Dendritic cell treated with granulocyte-macrophage colony-stimulating factor and Interleukin-4, amounts not matched to agents 40 ng/mL and 50 ng/mL, for 4 days (primary cell): ENCODE results near the gene TBATA.

Source experiments
- H3K27ac Mint-ChIP-seq: one replicate; pipeline ENCODE4 v1.8.0; 2022; ENCODE audit warnings: mild to moderate bottlenecking, mixed read lengths
- H3K27me3 Mint-ChIP-seq: one replicate; pipeline ENCODE4 v1.8.0; 2022; ENCODE audit warnings: mild to moderate bottlenecking, mixed read lengths
- H3K36me3 Mint-ChIP-seq: one replicate; pipeline ENCODE4 v1.8.0; 2022; ENCODE audit warnings: low read depth, mixed read lengths
- H3K4me1 Mint-ChIP-seq: one replicate; pipeline ENCODE4 v1.8.0; 2022; ENCODE audit warnings: low read depth, mixed read lengths
- H3K4me3 Mint-ChIP-seq: one replicate; pipeline ENCODE4 v1.8.0; 2022; ENCODE audit warnings: mild to moderate bottlenecking, moderate library complexity, mixed read lengths
- H3K9me3 Mint-ChIP-seq: one replicate; pipeline ENCODE4 v1.8.0; 2022; ENCODE audit warnings: mixed read lengths
- intact Hi-C: fragments of 100-400 bp; cut with micrococcal nuclease; formaldehyde crosslinking; loops from one replicate; pipeline ENCODE4 v1.15.0; 2022

Gene TBATA

DNA sequence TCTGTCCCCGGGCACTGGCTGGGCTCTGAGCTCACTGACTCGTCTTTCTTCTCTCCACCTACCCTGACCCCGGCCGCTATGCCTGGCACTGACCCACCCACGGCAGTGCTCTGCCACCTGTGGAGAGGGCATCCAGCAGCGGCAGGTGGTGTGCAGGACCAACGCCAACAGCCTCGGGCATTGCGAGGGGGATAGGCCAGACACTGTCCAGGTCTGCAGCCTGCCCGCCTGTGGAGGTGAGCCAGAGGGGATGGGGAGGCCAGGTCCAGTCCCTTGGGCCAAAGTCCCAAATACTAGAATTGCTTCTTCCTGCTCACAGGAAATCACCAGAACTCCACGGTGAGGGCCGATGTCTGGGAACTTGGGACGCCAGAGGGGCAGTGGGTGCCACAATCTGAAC lies 27.3 kb downstream of the TBATA start:
- Mint-ChIP-seq H3K36me3 (peaks cover 57% of the 10 kb centered on the region), H3K9me3 (no peaks in the 10 kb centered on the region), H3K27ac (no peak overlapping the region), H3K4me3 (no peak overlapping the region), H3K27me3 (peaks cover 11% of the 10 kb centered on the region), H3K4me1 (peaks cover 55% of the 10 kb centered on the region)
- intact Hi-C loops, result loop anchor here (5.0 kb wide), 2 partner anchors 41 to 86 kb away; partner anchors contain the start of gene ADAMTS14

DNA sequence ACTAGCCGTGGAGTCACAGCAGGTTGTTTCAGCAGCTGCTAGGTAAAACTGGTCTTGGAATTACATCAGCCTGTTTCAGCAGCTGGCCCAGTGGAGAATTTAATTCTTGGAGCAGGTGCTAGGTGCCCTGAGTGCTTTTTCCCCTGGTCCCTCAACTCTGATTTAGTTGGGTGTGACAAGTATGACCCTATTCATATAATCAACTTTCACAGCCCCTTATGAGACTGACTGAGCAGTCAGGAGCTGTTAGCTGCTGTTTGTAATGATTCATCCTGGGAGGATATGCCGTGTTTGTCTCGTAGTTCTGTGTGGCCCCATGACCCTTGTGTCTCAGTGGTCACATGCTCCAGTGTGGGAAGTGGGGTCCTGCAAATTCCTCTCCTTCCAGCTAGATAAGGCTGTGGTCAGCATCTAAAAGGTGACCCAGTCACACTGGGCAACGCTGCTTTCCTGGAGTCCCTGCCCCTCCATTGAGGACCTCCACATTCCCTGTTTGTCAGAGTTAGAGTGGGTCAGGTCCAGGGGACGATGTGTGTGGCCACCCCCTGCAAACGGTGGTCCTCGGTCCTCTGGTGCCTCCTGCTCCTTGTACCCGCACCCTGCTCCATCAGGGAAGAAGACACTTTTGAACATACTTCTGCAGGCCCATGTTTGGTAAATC lies 28.3 kb downstream of the TBATA start:
- intact Hi-C loops, result loop anchor here (5.0 kb wide), 2 partner anchors 40 to 85 kb away; partner anchors contain the start of gene ADAMTS14
- H3K9me3 Mint-ChIP-seq, result no peaks in the 10 kb centered on the region
- peak overlapping the region; percentile 28 for H3K27ac Mint-ChIP-seq
- peaks cover 66% of the 10 kb centered on the region for H3K36me3 Mint-ChIP-seq
- no peak overlapping the region for H3K4me3 Mint-ChIP-seq
- H3K4me1 Mint-ChIP-seq, result peaks cover 55% of the 10 kb centered on the region
- H3K27me3 Mint-ChIP-seq, result peaks cover 11% of the 10 kb centered on the region

DNA sequence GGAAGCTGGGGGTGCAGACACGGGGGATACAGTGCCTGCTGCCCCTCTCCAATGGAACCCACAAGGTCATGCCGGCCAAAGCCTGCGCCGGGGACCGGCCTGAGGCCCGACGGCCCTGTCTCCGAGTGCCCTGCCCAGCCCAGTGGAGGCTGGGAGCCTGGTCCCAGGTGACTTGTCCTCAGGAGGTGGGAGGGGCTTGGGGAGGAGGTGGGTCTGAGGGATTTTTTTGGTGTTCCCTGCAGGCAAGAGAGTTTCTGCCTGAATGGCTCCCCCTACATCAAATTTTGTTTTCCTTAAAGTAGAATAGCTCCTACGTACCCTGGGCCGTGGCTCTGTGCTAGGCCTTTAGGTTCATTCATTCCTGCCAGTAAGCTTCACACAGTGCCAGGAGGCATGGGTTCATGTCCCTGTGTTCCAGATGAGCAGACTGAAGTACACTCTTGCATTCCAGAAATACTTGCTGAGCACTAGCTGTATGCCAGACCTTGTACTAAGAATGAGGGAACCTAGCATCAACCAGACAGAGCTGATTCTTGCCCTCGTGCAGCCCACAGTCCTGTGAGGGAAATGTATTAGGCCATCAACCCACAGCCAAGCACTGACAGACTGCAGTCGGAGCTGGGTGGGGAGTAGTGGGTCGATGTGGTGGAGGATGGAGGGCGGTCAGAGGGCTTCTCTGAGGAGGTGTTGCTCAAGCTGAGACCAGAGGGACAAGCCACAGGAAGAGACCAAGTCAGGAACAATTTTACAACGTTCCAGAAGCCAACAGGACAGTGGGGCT lies 31.1 kb downstream of the TBATA start:
- peaks cover 51% of the 10 kb centered on the region for H3K4me1 Mint-ChIP-seq
- no peak overlapping the region for H3K4me3 Mint-ChIP-seq
- peaks cover 10% of the 10 kb centered on the region for H3K27me3 Mint-ChIP-seq
- peak overlapping the region; percentile 36 for H3K27ac Mint-ChIP-seq
- H3K9me3 Mint-ChIP-seq, result no peaks in the 10 kb centered on the region
- peaks cover 71% of the 10 kb centered on the region for H3K36me3 Mint-ChIP-seq
- intact Hi-C loops, result no loop called here

DNA sequence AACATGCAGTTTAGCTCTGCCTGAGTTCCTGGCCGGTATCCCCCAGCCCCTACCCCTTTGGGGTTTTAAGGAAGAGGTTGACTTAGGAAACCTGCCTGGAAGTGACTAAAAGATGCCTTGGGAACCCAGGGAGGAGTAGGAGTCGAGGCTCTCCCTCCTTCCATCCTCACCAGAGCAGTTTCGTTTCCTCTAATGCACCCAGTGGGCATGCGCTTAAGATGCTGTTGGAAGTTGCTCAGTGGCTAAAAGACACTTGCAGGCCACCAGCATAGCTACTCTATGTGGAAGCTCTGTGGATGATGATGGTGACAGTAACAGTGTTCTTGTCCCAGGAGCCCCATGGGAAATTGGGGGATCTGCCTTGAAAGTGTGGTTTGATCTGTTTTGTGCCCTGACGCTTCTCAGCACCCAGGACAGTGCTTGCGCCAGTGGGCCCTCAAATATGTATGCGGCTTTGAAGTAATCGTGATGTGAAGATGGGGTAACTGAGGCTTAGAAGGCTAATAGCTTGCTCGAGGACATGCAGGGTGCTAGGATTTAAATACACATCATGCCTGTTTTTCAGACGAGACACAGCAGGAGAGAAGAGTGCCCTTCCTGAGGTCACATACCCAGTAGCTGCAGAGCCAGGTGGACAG lies 32.0 kb downstream of the TBATA start:
- Mint-ChIP-seq H3K27ac (peak overlapping the region; percentile 73), H3K36me3 (peaks cover 72% of the 10 kb centered on the region), H3K4me3 (peak overlapping the region; percentile 2), H3K4me1 (peaks cover 53% of the 10 kb centered on the region), H3K9me3 (no peaks in the 10 kb centered on the region), H3K27me3 (peaks cover 10% of the 10 kb centered on the region)
- intact Hi-C loops, result no loop called here

DNA sequence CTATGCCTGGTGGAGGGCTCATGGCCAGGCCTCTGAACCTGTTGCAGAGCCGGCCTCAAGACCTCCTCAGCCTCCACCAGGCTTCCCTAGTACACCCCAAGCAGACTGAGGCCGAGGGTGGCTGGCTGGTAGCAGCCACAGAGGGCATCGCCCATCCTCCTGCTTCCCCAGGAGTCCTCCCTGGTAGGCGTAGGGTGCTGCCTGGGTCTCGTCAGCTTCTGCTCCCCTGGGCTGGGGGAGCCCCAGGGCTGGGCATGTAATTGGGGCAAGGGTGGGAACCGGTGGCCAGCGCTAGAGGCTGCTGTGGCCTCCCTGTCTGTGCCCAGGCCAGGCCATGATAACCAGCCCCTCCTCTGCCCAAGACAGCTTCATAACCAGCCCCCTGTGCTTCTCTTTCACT lies 32.6 kb downstream of the TBATA start:
- peak overlapping the region; percentile 73 for H3K27ac Mint-ChIP-seq
- intact Hi-C loops, result no loop called here
- H3K36me3 Mint-ChIP-seq, result peaks cover 67% of the 10 kb centered on the region
- no peaks in the 10 kb centered on the region for H3K9me3 Mint-ChIP-seq
- H3K4me3 Mint-ChIP-seq, result no peak overlapping the region
- H3K4me1 Mint-ChIP-seq, result peaks cover 54% of the 10 kb centered on the region
- H3K27me3 Mint-ChIP-seq, result peaks cover 10% of the 10 kb centered on the region

DNA sequence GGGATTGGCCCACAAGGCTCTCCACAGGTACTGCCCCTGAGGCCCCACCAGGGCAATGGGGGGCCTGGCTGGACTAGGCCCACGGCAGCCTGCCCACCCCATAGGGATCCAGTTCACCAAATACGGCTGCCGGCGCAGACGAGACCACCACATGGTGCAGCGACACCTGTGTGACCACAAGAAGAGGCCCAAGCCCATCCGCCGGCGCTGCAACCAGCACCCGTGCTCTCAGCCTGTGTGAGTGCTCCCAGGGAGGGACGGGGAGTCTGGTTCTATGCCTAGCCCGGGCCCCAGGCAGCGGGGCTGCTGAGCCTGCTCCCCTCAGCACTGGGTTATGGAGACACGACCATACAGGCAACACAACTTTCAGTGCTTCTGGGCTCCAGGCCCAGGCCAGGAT lies 33.2 kb downstream of the TBATA start:
- no peaks in the 10 kb centered on the region for H3K9me3 Mint-ChIP-seq
- H3K27ac Mint-ChIP-seq, result peak overlapping the region; percentile 73
- no peak overlapping the region for H3K4me3 Mint-ChIP-seq
- H3K4me1 Mint-ChIP-seq, result peaks cover 58% of the 10 kb centered on the region
- peaks cover 9% of the 10 kb centered on the region for H3K27me3 Mint-ChIP-seq
- H3K36me3 Mint-ChIP-seq, result peaks cover 64% of the 10 kb centered on the region
- intact Hi-C loops, result no loop called here

DNA sequence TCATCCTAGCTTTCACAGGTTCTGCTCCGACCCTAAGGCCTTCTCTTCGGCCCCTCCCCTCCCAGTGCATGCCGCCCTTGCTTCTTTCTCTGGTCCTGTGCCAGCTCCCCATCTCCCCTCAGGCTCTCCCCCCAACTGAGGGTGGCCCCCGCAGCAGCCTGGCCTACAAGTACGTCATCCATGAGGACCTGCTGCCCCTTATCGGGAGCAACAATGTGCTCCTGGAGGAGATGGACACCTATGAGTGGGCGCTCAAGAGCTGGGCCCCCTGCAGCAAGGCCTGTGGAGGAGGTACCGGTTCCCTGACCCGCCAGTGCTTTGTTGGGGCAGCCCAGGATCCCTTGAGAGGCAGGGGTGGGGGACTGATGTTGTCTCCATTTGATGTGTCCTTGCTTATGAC lies 33.8 kb downstream of the TBATA start:
- peaks cover 64% of the 10 kb centered on the region for H3K36me3 Mint-ChIP-seq
- peaks cover 7% of the 10 kb centered on the region for H3K27me3 Mint-ChIP-seq
- intact Hi-C loops, result no loop called here
- H3K4me3 Mint-ChIP-seq, result no peak overlapping the region
- H3K4me1 Mint-ChIP-seq, result peaks cover 61% of the 10 kb centered on the region
- H3K27ac Mint-ChIP-seq, result peak overlapping the region; percentile 73
- no peaks in the 10 kb centered on the region for H3K9me3 Mint-ChIP-seq

DNA sequence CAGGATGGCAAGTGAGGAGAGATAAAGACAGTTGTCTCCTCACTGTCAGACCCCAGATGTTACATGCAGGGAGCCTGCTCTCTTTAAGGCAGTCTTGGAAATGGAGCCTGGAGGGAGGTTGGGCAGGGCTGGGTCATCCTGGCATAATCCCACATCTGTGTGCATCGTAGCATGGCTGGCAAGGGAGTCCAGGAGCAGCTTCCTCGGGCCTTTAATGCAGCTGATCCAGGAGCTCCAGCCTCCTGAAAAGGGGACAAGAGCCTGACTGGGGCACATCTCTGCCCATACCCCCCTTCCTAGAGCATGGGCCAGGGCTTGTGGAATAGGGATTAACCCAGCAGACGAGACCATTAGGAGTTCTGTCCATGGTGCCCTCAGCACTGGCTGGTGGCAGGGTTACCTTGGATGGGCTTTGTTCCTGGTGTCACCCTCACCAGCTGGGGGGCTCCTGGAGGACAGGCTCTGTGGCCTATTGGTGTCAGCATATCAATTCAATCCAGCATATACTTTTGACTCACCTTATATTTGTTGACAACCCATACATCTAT lies 34.9 kb downstream of the TBATA start:
- H3K4me1 Mint-ChIP-seq, result peaks cover 71% of the 10 kb centered on the region
- intact Hi-C loops, result no loop called here
- peaks cover 72% of the 10 kb centered on the region for H3K36me3 Mint-ChIP-seq
- H3K27ac Mint-ChIP-seq, result no peak overlapping the region
- H3K4me3 Mint-ChIP-seq, result no peak overlapping the region
- H3K9me3 Mint-ChIP-seq, result no peaks in the 10 kb centered on the region
- peaks cover 7% of the 10 kb centered on the region for H3K27me3 Mint-ChIP-seq

DNA sequence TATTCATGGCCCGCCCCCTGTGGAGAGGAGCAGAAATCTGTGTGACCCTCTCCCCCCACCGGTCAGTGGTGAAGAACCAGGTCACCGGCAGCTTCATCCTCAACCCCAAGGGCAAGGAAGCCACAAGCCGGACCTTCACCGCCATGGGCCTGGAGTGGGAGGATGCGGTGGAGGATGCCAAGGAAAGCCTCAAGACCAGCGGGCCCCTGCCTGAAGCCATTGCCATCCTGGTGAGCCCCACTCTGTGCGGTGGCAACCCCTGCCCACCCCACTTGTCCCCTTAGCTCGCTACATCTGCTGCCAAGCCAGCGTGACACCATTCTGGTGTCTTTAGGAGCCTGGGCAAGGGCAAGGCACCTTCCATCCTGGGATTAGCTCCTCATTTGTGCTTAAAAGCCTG lies 35.4 kb downstream of the TBATA start:
- H3K9me3 Mint-ChIP-seq, result no peaks in the 10 kb centered on the region
- H3K27me3 Mint-ChIP-seq, result peaks cover 2% of the 10 kb centered on the region
- no peak overlapping the region for H3K4me3 Mint-ChIP-seq
- H3K36me3 Mint-ChIP-seq, result peaks cover 72% of the 10 kb centered on the region
- peaks cover 75% of the 10 kb centered on the region for H3K4me1 Mint-ChIP-seq
- H3K27ac Mint-ChIP-seq, result no peak overlapping the region
- intact Hi-C loops, result no loop called here

DNA sequence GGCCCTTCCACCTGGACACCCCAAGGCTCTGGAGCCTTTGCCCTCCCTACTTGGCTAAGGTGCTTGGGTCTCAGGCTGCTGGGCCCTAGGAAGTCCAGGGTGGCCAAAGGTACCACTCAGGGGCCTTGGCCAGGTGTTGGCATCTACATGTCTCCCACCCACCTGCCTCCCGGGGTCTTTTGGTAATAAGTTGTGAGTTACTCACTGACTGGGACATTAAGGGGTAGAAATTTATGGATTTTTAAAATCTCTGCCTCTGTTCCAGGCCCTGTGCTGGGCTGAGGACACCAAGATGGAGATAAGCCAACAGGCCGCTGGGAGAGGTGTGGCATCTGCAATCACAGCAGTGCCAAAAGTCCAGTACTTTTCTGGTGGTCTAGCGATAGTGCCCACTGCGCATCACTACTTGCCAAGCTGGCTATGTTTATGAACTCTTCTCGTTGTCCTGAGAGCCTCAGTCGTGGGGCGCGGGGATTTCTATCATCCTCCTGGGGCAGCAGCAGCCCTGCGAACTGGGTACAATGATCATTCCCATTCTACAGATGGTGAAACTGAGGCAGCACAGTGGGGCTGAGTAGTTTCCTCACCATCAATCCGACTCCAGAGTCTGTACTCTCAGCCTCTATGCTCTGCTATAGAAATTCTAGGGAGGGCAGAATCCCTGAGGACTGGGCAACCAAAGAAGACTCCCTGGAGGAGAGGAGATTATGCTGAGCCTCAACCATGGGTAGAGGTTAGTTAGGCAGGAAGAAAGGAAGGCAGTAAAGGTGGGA lies 36.2 kb downstream of the TBATA start:
- H3K4me1 Mint-ChIP-seq, result peaks cover 75% of the 10 kb centered on the region
- H3K27ac Mint-ChIP-seq, result peak overlapping the region; percentile 36
- no peaks in the 10 kb centered on the region for H3K9me3 Mint-ChIP-seq
- intact Hi-C loops, result no loop called here
- H3K36me3 Mint-ChIP-seq, result peaks cover 66% of the 10 kb centered on the region
- H3K27me3 Mint-ChIP-seq, result peaks cover 2% of the 10 kb centered on the region
- no peak overlapping the region for H3K4me3 Mint-ChIP-seq

DNA sequence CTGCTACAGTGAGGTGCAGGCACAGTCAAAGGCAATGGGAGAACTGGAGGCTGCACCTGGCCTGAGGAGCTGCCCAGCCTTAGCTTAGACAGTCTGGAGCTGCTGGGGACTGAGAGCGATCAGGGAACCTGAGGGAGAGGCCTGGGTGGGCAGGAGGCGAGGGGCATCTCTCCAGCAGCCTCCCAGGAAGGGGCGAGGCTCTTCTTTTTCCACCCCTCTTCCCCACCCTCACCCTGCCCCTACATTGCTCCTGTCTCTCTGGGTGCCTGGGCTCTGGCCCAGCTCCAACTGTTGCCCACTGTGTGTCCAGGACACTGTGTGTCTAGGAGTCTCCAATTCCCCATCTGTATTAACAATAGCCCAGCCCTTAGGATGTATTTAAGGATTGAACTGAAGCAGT lies 36.9 kb downstream of the TBATA start:
- H3K27me3 Mint-ChIP-seq, result peaks cover 2% of the 10 kb centered on the region
- no peak overlapping the region for H3K4me3 Mint-ChIP-seq
- H3K4me1 Mint-ChIP-seq, result peaks cover 79% of the 10 kb centered on the region
- intact Hi-C loops, result no loop called here
- peaks cover 63% of the 10 kb centered on the region for H3K36me3 Mint-ChIP-seq
- H3K9me3 Mint-ChIP-seq, result no peaks in the 10 kb centered on the region
- peak overlapping the region; percentile 36 for H3K27ac Mint-ChIP-seq

DNA sequence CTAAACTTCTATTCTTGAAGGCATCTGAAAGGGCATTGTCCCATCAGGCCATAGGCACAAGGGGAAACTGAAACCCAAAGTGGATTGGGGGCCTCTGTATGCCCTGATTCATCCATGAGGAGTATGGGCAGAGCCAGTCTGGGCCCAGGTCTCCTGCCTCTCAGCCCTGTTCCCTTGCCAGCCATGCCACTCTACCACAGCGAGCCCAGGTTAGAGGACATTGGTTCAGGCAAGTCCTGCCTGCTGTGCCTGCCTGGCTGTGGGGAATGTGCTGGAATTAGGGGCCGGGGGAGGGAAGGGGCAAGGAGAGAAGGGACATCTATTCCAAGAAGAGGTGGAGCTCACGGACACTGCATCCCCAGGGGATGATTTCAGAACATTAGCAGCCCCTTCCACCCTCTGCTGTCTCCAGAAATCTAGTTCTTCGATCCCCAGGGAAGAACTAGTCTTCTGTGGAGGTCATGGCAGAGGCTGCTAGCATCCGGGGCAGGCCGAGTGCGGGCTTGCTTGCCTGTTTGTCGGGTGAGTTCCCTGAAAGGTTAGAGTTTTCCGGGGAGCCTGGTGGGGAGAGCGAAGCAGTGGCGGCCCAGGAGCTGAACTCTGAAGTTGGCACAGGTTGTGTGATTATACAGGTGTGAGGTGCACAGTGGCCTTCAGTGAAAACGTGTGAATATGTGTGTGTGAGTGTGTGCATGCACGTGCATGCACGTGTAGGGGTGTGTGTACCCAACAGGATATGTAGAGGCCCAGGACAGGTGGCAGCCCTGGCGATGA lies 37.8 kb downstream of the TBATA start:
- Mint-ChIP-seq H3K27me3 (peaks cover 2% of the 10 kb centered on the region), H3K4me1 (peaks cover 79% of the 10 kb centered on the region), H3K36me3 (peaks cover 53% of the 10 kb centered on the region), H3K27ac (peak overlapping the region; percentile 41), H3K9me3 (no peaks in the 10 kb centered on the region), H3K4me3 (no peak overlapping the region)
- intact Hi-C loops, result no loop called here

DNA sequence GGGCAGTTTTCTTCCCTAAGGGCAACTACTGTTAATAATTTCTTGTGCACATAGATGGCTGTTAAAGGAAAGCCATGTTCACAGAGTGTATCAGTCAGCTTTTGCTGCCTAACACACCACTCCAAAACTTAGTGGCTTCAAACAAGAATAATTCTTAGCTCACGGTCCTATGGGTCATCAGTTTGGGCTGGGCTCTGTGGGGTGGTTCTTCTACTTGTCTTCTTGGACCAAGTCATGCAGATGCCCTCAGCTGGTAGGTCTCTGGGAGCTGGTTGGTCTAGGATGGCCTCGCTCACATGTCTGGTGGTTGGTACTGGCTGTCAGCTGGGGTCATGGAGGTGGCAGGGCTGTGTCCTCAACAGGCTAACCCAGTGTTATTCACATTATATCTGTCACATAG lies 39.6 kb downstream of the TBATA start:
- Mint-ChIP-seq H3K27me3 (peaks cover 2% of the 10 kb centered on the region), H3K27ac (peak overlapping the region; percentile 91), H3K9me3 (no peaks in the 10 kb centered on the region), H3K4me1 (peaks cover 87% of the 10 kb centered on the region), H3K36me3 (peaks cover 35% of the 10 kb centered on the region), H3K4me3 (peak overlapping the region; percentile 44)
- intact Hi-C loops, result no loop called here
